BLaER1 (cell line): ENCODE results near the gene BEAN1.

ENCODE experiments used
- H3K27ac ChIP-seq: shearing (Covaris generic); formaldehyde crosslinking; 2 replicates; pipeline ENCODE4 v1.8.1; 2022
- H3K27me3 ChIP-seq: shearing (Covaris generic); formaldehyde crosslinking; 2 replicates; pipeline ENCODE4 v1.8.1; 2022
- H3K36me3 ChIP-seq: shearing (Covaris generic); formaldehyde crosslinking; 2 replicates; pipeline ENCODE4 v1.8.1; 2022
- H3K4me1 ChIP-seq: shearing (Covaris generic); formaldehyde crosslinking; 2 replicates; pipeline ENCODE4 v1.8.1; 2022
- H3K4me2 ChIP-seq: shearing (Covaris generic); formaldehyde crosslinking; 2 replicates; pipeline ENCODE4 v1.8.1; 2022
- H3K4me3 ChIP-seq: shearing (Covaris generic); formaldehyde crosslinking; 2 replicates; pipeline ENCODE4 v1.8.1; 2022
- H3K9ac ChIP-seq: shearing (Covaris generic); formaldehyde crosslinking; 2 replicates; pipeline ENCODE4 v1.8.1; 2022
- H3K9me3 ChIP-seq: shearing (Covaris generic); formaldehyde crosslinking; 2 replicates; pipeline ENCODE4 v1.8.1; 2022
- H4K20me1 ChIP-seq: shearing (Covaris generic); formaldehyde crosslinking; 2 replicates; pipeline ENCODE4 v1.8.1; 2022
- Cebpa-rat ChIP-seq: shearing (Covaris generic); IDR thresholded peaks from 2 replicates; pipeline ENCODE4 v1.8.1; 2022

BEAN1 gene

GRCh38 chr16:66474750-66475199, 47.7 kb downstream of the BEAN1 start:
- Histone ChIP-seq H3K27me3 (no peaks in the 10 kb centered on the region), H3K9me3 (no peaks in the 10 kb centered on the region), H3K4me2 (peak overlapping the region; percentile 56), H3K4me3 (no peak overlapping the region), H3K36me3 (no peaks in the 10 kb centered on the region), H3K4me1 (peaks cover 49% of the 10 kb centered on the region), H3K27ac (no peak overlapping the region), H3K9ac (no peak overlapping the region), H4K20me1 (no peaks in the 10 kb centered on the region)
- no peak for TF ChIP-seq Cebpa-rat

GRCh38 chr16:66475232-66475631, 48.1 kb downstream of the BEAN1 start:
- Histone ChIP-seq H3K9me3 (no peaks in the 10 kb centered on the region), H3K36me3 (no peaks in the 10 kb centered on the region), H3K4me3 (no peak overlapping the region), H4K20me1 (no peaks in the 10 kb centered on the region), H3K27ac (no peak overlapping the region), H3K4me2 (peak overlapping the region; percentile 56), H3K4me1 (peaks cover 53% of the 10 kb centered on the region), H3K9ac (0 out of 2 replicates have a peak overlapping the region, but pooled peaks have one; percentile 12), H3K27me3 (no peaks in the 10 kb centered on the region)
- no peak for TF ChIP-seq Cebpa-rat

GRCh38 chr16:66476328-66477027, 49.4 kb downstream of the BEAN1 start:
- Histone ChIP-seq H3K9ac (no peak overlapping the region), H3K4me3 (no peak overlapping the region), H4K20me1 (no peaks in the 10 kb centered on the region), H3K9me3 (no peaks in the 10 kb centered on the region), H3K27ac (peak overlapping the region; percentile 78; the same call in 1 of the 2 replicates), H3K4me2 (peak overlapping the region; percentile 69), H3K27me3 (no peaks in the 10 kb centered on the region), H3K4me1 (peaks cover 66% of the 10 kb centered on the region), H3K36me3 (no peaks in the 10 kb centered on the region)
- no peak for TF ChIP-seq Cebpa-rat

- H3K4me2 ChIP-seq = peak overlapping the region; percentile 69
These were observed 50.0 kb downstream of the BEAN1 start for GRCh38 chr16:66477028-66477515.

GRCh38 chr16:66478733-66479511, 51.8 kb downstream of the BEAN1 start:
- TF ChIP-seq Cebpa-rat = no peak
- no peaks in the 10 kb centered on the region for H4K20me1 ChIP-seq
- H3K9ac ChIP-seq = no peak overlapping the region; the same call in 1 of the 2 replicates
- H3K4me1 ChIP-seq = peaks cover 75% of the 10 kb centered on the region
- H3K4me3 ChIP-seq = no peak overlapping the region
- H3K27me3 ChIP-seq = no peaks in the 10 kb centered on the region
- H3K27ac ChIP-seq = peak overlapping the region; percentile 78
- H3K36me3 ChIP-seq = no peaks in the 10 kb centered on the region
- peak overlapping the region; percentile 69 for H3K4me2 ChIP-seq
- H3K9me3 ChIP-seq = no peaks in the 10 kb centered on the region

More at GRCh38 chr16:66477028-66477515, 50.0 kb downstream of the BEAN1 start:
- H3K9ac ChIP-seq = no peak overlapping the region
- H4K20me1 ChIP-seq = no peaks in the 10 kb centered on the region
- no peaks in the 10 kb centered on the region for H3K9me3 ChIP-seq
- H3K27ac ChIP-seq = peak overlapping the region; percentile 78; the same call in 1 of the 2 replicates
- H3K36me3 ChIP-seq = no peaks in the 10 kb centered on the region
- no peaks in the 10 kb centered on the region for H3K27me3 ChIP-seq
- TF ChIP-seq Cebpa-rat = no peak
- H3K4me3 ChIP-seq = no peak overlapping the region
- peaks cover 66% of the 10 kb centered on the region for H3K4me1 ChIP-seq

GRCh38 chr16:66479661-66480264, 52.7 kb downstream of the BEAN1 start:
- Histone ChIP-seq H3K9ac (0 out of 2 replicates have a peak overlapping the region, but pooled peaks have one; percentile 13), H4K20me1 (no peaks in the 10 kb centered on the region), H3K27ac (peak overlapping the region; percentile 78), H3K4me2 (peak overlapping the region; percentile 69), H3K27me3 (no peaks in the 10 kb centered on the region), H3K36me3 (no peaks in the 10 kb centered on the region), H3K4me1 (peaks cover 81% of the 10 kb centered on the region), H3K9me3 (no peaks in the 10 kb centered on the region), H3K4me3 (no peak overlapping the region)
- TF ChIP-seq Cebpa-rat = no peak

GRCh38 chr16:66480265-66481080, 53.4 kb downstream of the BEAN1 start:
- Histone ChIP-seq H3K4me3 (no peak overlapping the region), H3K4me1 (peaks cover 81% of the 10 kb centered on the region), H3K27ac (peak overlapping the region; percentile 78), H3K36me3 (no peaks in the 10 kb centered on the region), H3K9ac (peak overlapping the region; percentile 35; the same call in 1 of the 2 replicates), H3K9me3 (no peaks in the 10 kb centered on the region), H4K20me1 (no peaks in the 10 kb centered on the region), H3K4me2 (peak overlapping the region; percentile 69), H3K27me3 (no peaks in the 10 kb centered on the region)
- no peak for TF ChIP-seq Cebpa-rat

- Histone ChIP-seq H3K9me3 (no peaks in the 10 kb centered on the region), H3K4me1 (peaks cover 79% of the 10 kb centered on the region)
- TF ChIP-seq Cebpa-rat = no peak
These were observed 54.2 kb downstream of the BEAN1 start for GRCh38 chr16:66481081-66481942.

More at GRCh38 chr16:66481081-66481942, 54.2 kb downstream of the BEAN1 start:
- Histone ChIP-seq H3K36me3 (no peaks in the 10 kb centered on the region), H3K27ac (peak overlapping the region; percentile 78; the same call in 1 of the 2 replicates), H3K4me3 (no peak overlapping the region), H3K9ac (no peak overlapping the region), H3K4me2 (peak overlapping the region; percentile 69; the same call in 1 of the 2 replicates), H4K20me1 (no peaks in the 10 kb centered on the region), H3K27me3 (no peaks in the 10 kb centered on the region)
